Endothelial cell (in vitro differentiated cells): ENCODE data around the gene ZNF22. TPM values are rescaled to one million over a fixed set of nuclear protein-coding genes. Genes with fewer than 3 reads are reported as not detected.

Experiments used
- DNase-seq: peaks from one replicate; pipeline ENCODE4 v3.0.0; 2021; ENCODE audit warnings: low spot score
- H3K27ac Mint-ChIP-seq: one replicate; pipeline ENCODE4 v1.8.0; 2021; ENCODE audit warnings: mixed read lengths, inconsistent platforms; ENCODE audit not compliant: unreplicated experiment
- H3K27me3 Mint-ChIP-seq: one replicate; pipeline ENCODE4 v1.8.0; 2021; ENCODE audit warnings: mild to moderate bottlenecking, moderate library complexity, mixed read lengths, inconsistent platforms; ENCODE audit not compliant: unreplicated experiment
- H3K36me3 Mint-ChIP-seq: one replicate; pipeline ENCODE4 v1.8.0; 2021; ENCODE audit warnings: mild to moderate bottlenecking, low read depth, mixed read lengths, inconsistent platforms; ENCODE audit not compliant: unreplicated experiment
- H3K4me1 Mint-ChIP-seq: one replicate; pipeline ENCODE4 v1.8.0; 2021; ENCODE audit warnings: mild to moderate bottlenecking, mixed read lengths, inconsistent platforms; ENCODE audit not compliant: unreplicated experiment
- H3K4me3 Mint-ChIP-seq: one replicate; pipeline ENCODE4 v1.8.0; 2021; ENCODE audit warnings: mild to moderate bottlenecking, mixed read lengths, inconsistent platforms; ENCODE audit not compliant: unreplicated experiment
- H3K9me3 Mint-ChIP-seq: one replicate; pipeline ENCODE4 v1.8.0; 2021; ENCODE audit warnings: mixed read lengths, inconsistent platforms; ENCODE audit not compliant: unreplicated experiment
- CTCF ChIP-seq: fragments of 200-600 bp; sonication (generic); IDR thresholded peaks from one replicate; pipeline ENCODE4 v1.5.0; 2021; ENCODE audit warnings: antibody characterized with exemption; ENCODE audit not compliant: unreplicated experiment
- long read RNA-seq: library from polyadenylated mRNA; unstranded; transcript quantifications from one replicate; pipeline ENCODE4 v2.0.0, GENCODE V29; 2020; ENCODE audit not compliant: unreplicated experiment
- total RNA-seq: library from RNA; stranded (reverse); fragmentation: NEBNext Ultra II Directional; extraction: Animal tissue kit (Norgen Biotek cat#: 25700); gene quantifications from one replicate; pipeline ENCODE4 v1.2.1, GENCODE V29; 2021; ENCODE audit not compliant: unreplicated experiment

ZNF22 gene
- total RNA-seq, result 39.2 TPM
- long read RNA-seq, transcript ZNF22-201 (2 exons, 2,551 nt), result major isoform, 34 of 36 reads
- long read RNA-seq, partial matches to known transcripts, result 0 of 36 reads
- long read RNA-seq, other reads (novel, unspliced or antisense), result 2 of 36 reads

- no peak for TF ChIP-seq CTCF
- peaks cover 12% of the 10 kb centered on the region for H3K27me3 Mint-ChIP-seq
- H3K9me3 Mint-ChIP-seq, result no peaks in the 10 kb centered on the region
- H3K4me1 Mint-ChIP-seq, result peaks cover 37% of the 10 kb centered on the region
- H3K27ac Mint-ChIP-seq, result peak within 1 kb of the TSS; percentile 94
- DNase-seq, result peak; percentile 77
- H3K4me3 Mint-ChIP-seq, result peak within 1 kb of the TSS; percentile 90
- H3K36me3 Mint-ChIP-seq, result peaks cover 18% of the 10 kb centered on the region
Measured at GRCh38 chr10:45000752-45001380, at the start of gene ZNF22. Gene ZNF22, plus strand, starts transcription at chr10:45000923. Its CDS starts 2,446 bp downstream, at chr10:45003369.

- H3K36me3 Mint-ChIP-seq, result peaks cover 5% of the 10 kb centered on the region
- no peak for DNase-seq
- no peak overlapping the region for H3K4me3 Mint-ChIP-seq
- H3K27me3 Mint-ChIP-seq, result peaks cover 4% of the 10 kb centered on the region
- peaks cover 21% of the 10 kb centered on the region for H3K4me1 Mint-ChIP-seq
- TF ChIP-seq CTCF, result no peak
- no peak overlapping the region for H3K27ac Mint-ChIP-seq
- H3K9me3 Mint-ChIP-seq, result peaks cover 4% of the 10 kb centered on the region
Measured at GRCh38 chr10:44951576-44952226, 49.0 kb upstream of the ZNF22 start.

- Mint-ChIP-seq H3K4me3 (no peak overlapping the region), H3K27me3 (peaks cover 4% of the 10 kb centered on the region), H3K9me3 (peaks cover 4% of the 10 kb centered on the region), H3K27ac (peak overlapping the region; percentile 52), H3K4me1 (peaks cover 16% of the 10 kb centered on the region), H3K36me3 (peaks cover 9% of the 10 kb centered on the region)
- no peak for TF ChIP-seq CTCF
- no peak for DNase-seq
Measured at GRCh38 chr10:44952779-44953231, 47.9 kb upstream of the ZNF22 start.

GRCh38 chr10:44954042-44954441 is 46.7 kb upstream of the ZNF22 start:
- Mint-ChIP-seq H3K27me3 (peaks cover 6% of the 10 kb centered on the region), H3K27ac (no peak overlapping the region), H3K4me3 (no peak overlapping the region), H3K4me1 (peaks cover 19% of the 10 kb centered on the region), H3K36me3 (peaks cover 9% of the 10 kb centered on the region), H3K9me3 (peaks cover 4% of the 10 kb centered on the region)
- DNase-seq, result no peak
- no peak for TF ChIP-seq CTCF

GRCh38 chr10:44954962-44955361 is 45.8 kb upstream of the ZNF22 start:
- Mint-ChIP-seq H3K27ac (peak overlapping the region; percentile 42), H3K36me3 (peaks cover 9% of the 10 kb centered on the region), H3K4me1 (peaks cover 19% of the 10 kb centered on the region), H3K9me3 (peaks cover 4% of the 10 kb centered on the region), H3K4me3 (no peak overlapping the region), H3K27me3 (peaks cover 6% of the 10 kb centered on the region)
- no peak for TF ChIP-seq CTCF
- no peak for DNase-seq
